Endothelial cell of umbilical vein (primary cell): ENCODE results near the gene SNX9. TPM values are rescaled to one million over a fixed set of nuclear protein-coding genes. Genes with fewer than 3 reads are reported as not detected.

Source experiments
- BruUV-seq: library from RNA; stranded (reverse); fragments of 400-500 nt; replicated peaks from 2 replicates; lab custom pipeline; 2021; lab: Mats Ljungman, UMichigan
- CTCF ChIA-PET: fragments of 300-600, 350-600 bp; sonication (Branson Sonifier 250); formaldehyde crosslinking; loops from one replicate; lab custom pipeline; 2021; ENCODE audit warnings: antibody characterized with exemption, inconsistent platforms; lab: Charles Lee
- POLR2A ChIA-PET: fragments of 300-600, 350-600 bp; sonication (Branson Sonifier 250); formaldehyde crosslinking; loops from one replicate; lab custom pipeline; 2021; ENCODE audit warnings: antibody characterized with exemption, inconsistent platforms; lab: Charles Lee
- DNase-seq: peaks from one replicate; pipeline ENCODE4 v3.0.0-alpha.2; 2011; ENCODE audit warnings: low read depth, low spot score
- FAIRE-seq: peaks from 2 replicates; lab custom pipeline; 2011; peaks lifted over from hg19 to GRCh38; lab: Jason Lieb, UNC
- H2AFZ ChIP-seq: 2 replicates; pipeline ENCODE4 v1.6.0; 2012; ENCODE audit warnings: low read depth, low read length, control low read depth, inconsistent platforms
- H3K27ac ChIP-seq: 2 replicates; pipeline ENCODE4 v1.5.1; 2011; ENCODE audit warnings: low read depth, mild to moderate bottlenecking, control low read depth, low read length, moderate library complexity; ENCODE audit not compliant: insufficient read depth
- H3K27me3 ChIP-seq, 2 experiments: 2 replicates each; pipeline versions ENCODE4 v1.6.0 to v1.6.1; 2011; ENCODE audit warnings: low read length in 2 of 2, mixed read lengths in 1 of 2; ENCODE audit not compliant: control insufficient read depth in 2 of 2, insufficient read depth in 2 of 2
- H3K36me3 ChIP-seq, 2 experiments: 2 replicates in 1 of 2; 3 replicates in 1 of 2; pipeline ENCODE4 v1.5.1; 2011; ENCODE audit warnings: low read length in 2 of 2, mild to moderate bottlenecking in 1 of 2, moderate library complexity in 1 of 2; ENCODE audit not compliant: control insufficient read depth in 2 of 2, insufficient read depth in 2 of 2; ENCODE audit errors: extremely low read depth in 1 of 2
- H3K4me1 ChIP-seq: 3 replicates; pipeline ENCODE4 v1.5.1; 2011; ENCODE audit warnings: mild to moderate bottlenecking, low read length; ENCODE audit not compliant: control insufficient read depth, insufficient read depth; ENCODE audit errors: extremely low read depth
- H3K4me2 ChIP-seq: 2 replicates; pipeline ENCODE4 v1.6.1; 2011; ENCODE audit warnings: low read length, control low read depth, mixed read lengths; ENCODE audit not compliant: insufficient read depth
- H3K4me3 ChIP-seq, 3 experiments: fragments of 200-600 bp in 1 of 3; sonication (generic), shearing (Covaris generic) in 1 of 3; replicated peaks in 1 of 3; 2 replicates each; pipeline ENCODE4 v1.5.1; 2011 to 2016; ENCODE audit warnings: control low read depth in 3 of 3, low read length in 3 of 3, mild to moderate bottlenecking in 2 of 3, inconsistent platforms in 1 of 3, low read depth in 1 of 3, moderate library complexity in 1 of 3; ENCODE audit not compliant: insufficient read depth in 1 of 3
- H3K79me2 ChIP-seq: 2 replicates; pipeline ENCODE4 v1.6.0; 2012; ENCODE audit warnings: low read length, inconsistent platforms; ENCODE audit not compliant: control insufficient read depth, insufficient read depth
- H3K9ac ChIP-seq: replicated peaks from 2 replicates; pipeline ENCODE3; 2011; ENCODE audit warnings: low read length, control low read depth; ENCODE audit not compliant: insufficient read depth; ENCODE audit errors: extremely low read depth
- H3K9me1 ChIP-seq: replicated peaks from 3 replicates; pipeline ENCODE4 v1.6.0; 2011; ENCODE audit warnings: mild to moderate bottlenecking, low read length; ENCODE audit not compliant: control insufficient read depth, insufficient read depth; ENCODE audit errors: extremely low read depth
- H3K9me3 ChIP-seq: replicated peaks from 2 replicates; pipeline ENCODE4 v1.5.1; 2012; ENCODE audit warnings: low read length, inconsistent platforms; ENCODE audit not compliant: control insufficient read depth, insufficient read depth
- H4K20me1 ChIP-seq: replicated peaks from 2 replicates; pipeline ENCODE3; 2011; ENCODE audit warnings: mild to moderate bottlenecking, low read length; ENCODE audit not compliant: control insufficient read depth, insufficient read depth; ENCODE audit errors: extremely low read depth
- EZH2 ChIP-seq: IDR thresholded peaks from 2 replicates; pipeline ENCODE4 v1.6.1; 2012; ENCODE audit warnings: borderline replicate concordance, low read depth, mild to moderate bottlenecking, moderate library complexity, low read length, inconsistent platforms; ENCODE audit not compliant: severe bottlenecking
- FOS ChIP-seq: IDR thresholded peaks from 2 replicates; pipeline ENCODE4 v1.6.1; 2011; ENCODE audit warnings: mild to moderate bottlenecking, low read length, moderate library complexity, borderline replicate concordance; ENCODE audit not compliant: insufficient read depth
- GATA2 ChIP-seq: IDR thresholded peaks from 2 replicates; pipeline ENCODE4 v1.7.0; 2011; ENCODE audit warnings: low read depth, mild to moderate bottlenecking, moderate library complexity, mixed read lengths, low read length; ENCODE audit not compliant: insufficient read length, insufficient read depth
- JUN ChIP-seq: IDR thresholded peaks from 2 replicates; pipeline ENCODE4 v1.6.1; 2011; ENCODE audit warnings: borderline replicate concordance, low read depth; ENCODE audit not compliant: insufficient read length, insufficient read depth
- MYC ChIP-seq: IDR thresholded peaks from one replicate; pipeline ENCODE4 v1.6.1; 2011; ENCODE audit warnings: mild to moderate bottlenecking, low read depth, low read length
- POLR2A ChIP-seq: IDR thresholded peaks from 2 replicates; pipeline ENCODE4 v1.6.1; 2012; ENCODE audit warnings: low read depth, mild to moderate bottlenecking, control low read depth, low read length
- POLR2AphosphoS5 ChIP-seq: IDR thresholded peaks from 2 replicates; pipeline ENCODE4 v1.6.1; 2012; ENCODE audit warnings: low read depth, mild to moderate bottlenecking, control low read depth, low read length, moderate library complexity; ENCODE audit not compliant: insufficient read depth
- dilution Hi-C: fragments of 300-500 bp; cut with MboI; formaldehyde crosslinking; loops from one replicate; pipeline ENCODE4 v1.15.0; 2019; ENCODE audit warnings: low sequenced_read_pairs; ENCODE audit not compliant: extremely low pct_ligation_motif_present
- intact Hi-C: fragments of 100-400 bp; cut with micrococcal nuclease; formaldehyde crosslinking; loops from one replicate; pipeline ENCODE4 v1.10.0; 2022
- polyA plus RNA-seq, 4 experiments: library from polyadenylated mRNA; depleted of rRNA in 3 of 4; stranded (reverse) in 3 of 4; unstranded in 1 of 4; fragments of >200 nt; gene quantifications; 2 replicates each; pipeline versions ENCODE4 v1.2.1 to v1.2.3, GENCODE V29; 2011 to 2012; ENCODE audit warnings: missing spikeins in 1 of 4
- total RNA-seq: library from RNA; stranded (reverse); gene quantifications from 2 replicates; pipeline ENCODE4 v1.2.3, GENCODE V29; 2021
- TF ChIP-seq, protein P1 (sequence below): IDR thresholded peaks from 2 replicates; pipeline ENCODE4 v1.6.1; 2011; ENCODE audit not compliant: insufficient read depth, insufficient read length
- TF ChIP-seq, protein P2 (sequence below), 2 donors: IDR thresholded peaks; 1 replicate in 1 of 2; 2 replicates in 1 of 2; pipeline ENCODE4 v1.5.1; 2011; ENCODE audit warnings: low read length in 2 of 2, mild to moderate bottlenecking in 2 of 2, moderate library complexity in 2 of 2, control low read depth in 1 of 2, inconsistent platforms in 1 of 2, low read depth in 1 of 2; ENCODE audit not compliant: insufficient read depth in 1 of 2; ENCODE audit errors: extremely low read depth in 1 of 2

SNX9 gene
- total and polyA plus RNA-seq, 2 donors (not counting 3 experiments of a cell fraction or from before 2014, with no cell fraction given) = 27.5 to 54.5 TPM

DNA sequence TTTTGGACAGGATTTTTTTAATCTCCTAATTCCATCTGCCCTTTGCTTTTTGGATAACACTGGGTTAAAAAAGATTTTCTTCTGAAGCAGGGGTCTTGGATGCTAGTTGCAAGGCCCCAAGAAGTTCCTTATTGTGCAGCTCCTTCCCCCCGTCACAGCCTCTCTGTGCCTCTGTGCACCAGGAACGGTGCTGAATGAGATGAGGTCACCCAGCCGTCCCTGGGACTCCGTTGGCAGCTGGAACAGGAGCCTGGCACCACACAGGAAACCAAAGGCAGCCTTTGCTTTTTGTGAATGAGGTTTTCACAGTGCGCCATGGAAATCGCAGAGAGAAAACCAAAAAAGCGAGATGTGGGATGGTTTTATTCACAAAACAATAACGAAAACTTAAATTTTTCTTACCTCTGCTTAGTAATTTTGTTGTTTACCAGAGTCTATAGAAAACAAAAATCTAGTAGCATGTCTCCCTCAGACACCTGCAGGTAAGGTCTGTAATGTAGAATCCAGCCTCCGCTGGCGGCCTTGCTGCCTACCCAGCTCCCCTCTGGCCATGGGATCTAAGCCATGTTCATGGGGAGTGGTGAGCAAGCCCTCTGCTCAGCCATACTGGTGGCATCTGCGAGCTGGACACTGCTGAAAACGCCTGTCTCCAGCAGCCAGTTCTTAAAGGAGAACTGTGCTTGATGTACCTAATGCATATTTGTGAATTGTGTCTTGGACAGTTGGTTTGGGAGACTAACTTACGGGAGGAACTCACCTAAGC, 118.2 kb downstream of the SNX9 start:
- ChIA-PET CTCF (interaction anchor here (1.2 kb wide), 2 partner anchors 42 to 132 kb away, joined by 3 to 4 read pairs; no protein-coding TSS in a partner anchor), POLR2A (no interaction called here)
- DNase-seq = no peak
- FAIRE-seq = no peak
- H3K4me3 ChIP-seq = no peak overlapping the region
- H3K9ac ChIP-seq = no peak overlapping the region
- H3K9me3 ChIP-seq = no peaks in the 10 kb centered on the region
- H3K4me1 ChIP-seq = no peaks in the 10 kb centered on the region
- no peak overlapping the region for H3K4me2 ChIP-seq
- H3K9me1 ChIP-seq = no peaks in the 10 kb centered on the region
- H3K36me3 ChIP-seq = peaks cover 30 to 47% of the 10 kb centered on the region in 2 experiments
- H3K79me2 ChIP-seq = no peaks in the 10 kb centered on the region
- dilution Hi-C loops = no loop called here
- no peaks in the 10 kb centered on the region for H4K20me1 ChIP-seq
- H2AFZ ChIP-seq = no peak overlapping the region
- intact Hi-C loops = no loop called here
- no peak overlapping the region for H3K27ac ChIP-seq
- TF ChIP-seq POLR2A (no peak), GATA2 (no peak), EZH2 (no peak), POLR2AphosphoS5 (no peak)
- no TSS peak for BruUV-seq
- no peaks in the 10 kb centered on the region for H3K27me3 ChIP-seq

DNA sequence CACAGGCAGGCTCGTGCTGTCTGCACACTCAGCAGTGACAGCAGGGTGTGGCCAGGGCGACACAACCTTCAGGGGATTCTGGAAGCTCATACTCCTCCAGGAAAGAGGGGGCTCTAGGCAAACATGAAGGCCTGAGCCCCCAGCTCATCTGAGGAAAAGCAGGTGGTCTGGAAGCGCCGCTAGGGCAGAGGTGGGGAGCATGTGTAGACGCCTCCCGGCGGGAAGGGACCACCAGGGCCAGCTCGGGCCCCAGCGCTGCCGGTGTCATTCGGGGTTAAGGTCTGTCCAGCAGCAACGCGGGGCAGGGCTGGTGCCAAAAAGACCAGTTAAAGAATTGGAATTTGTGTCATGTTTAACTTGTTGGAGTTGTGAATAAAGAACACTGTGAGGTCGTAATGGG, 119.3 kb downstream of the SNX9 start:
- ChIA-PET POLR2A (no interaction called here), CTCF (interaction anchor here (1.2 kb wide), 2 partner anchors 41 to 131 kb away, joined by 3 to 4 read pairs; no protein-coding TSS in a partner anchor)
- dilution Hi-C loops (no loop called here), intact Hi-C loops (no loop called here)
- Histone ChIP-seq H3K79me2 (no peaks in the 10 kb centered on the region), H3K27me3 (no peaks in the 10 kb centered on the region), H3K9me3 (no peaks in the 10 kb centered on the region), H3K27ac (no peak overlapping the region), H3K9me1 (no peaks in the 10 kb centered on the region), H3K4me1 (no peaks in the 10 kb centered on the region), H3K4me2 (no peak overlapping the region), H3K36me3 (peaks cover 26 to 47% of the 10 kb centered on the region in 2 experiments), H3K4me3 (no peak overlapping the region), H3K9ac (no peak overlapping the region), H2AFZ (no peak overlapping the region), H4K20me1 (no peaks in the 10 kb centered on the region)
- DNase-seq (no peak), FAIRE-seq (no peak)
- no TSS peak for BruUV-seq
- no peak for TF ChIP-seq JUN
- TF ChIP-seq POLR2A = no peak
- TF ChIP-seq FOS = no peak
- TF ChIP-seq POLR2AphosphoS5 = no peak
- TF ChIP-seq GATA2 = no peak
- TF ChIP-seq MYC = no peak
- TF ChIP-seq, protein P1, sequence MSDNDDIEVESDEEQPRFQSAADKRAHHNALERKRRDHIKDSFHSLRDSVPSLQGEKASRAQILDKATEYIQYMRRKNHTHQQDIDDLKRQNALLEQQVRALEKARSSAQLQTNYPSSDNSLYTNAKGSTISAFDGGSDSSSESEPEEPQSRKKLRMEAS = no peak
- TF ChIP-seq, protein P2, sequence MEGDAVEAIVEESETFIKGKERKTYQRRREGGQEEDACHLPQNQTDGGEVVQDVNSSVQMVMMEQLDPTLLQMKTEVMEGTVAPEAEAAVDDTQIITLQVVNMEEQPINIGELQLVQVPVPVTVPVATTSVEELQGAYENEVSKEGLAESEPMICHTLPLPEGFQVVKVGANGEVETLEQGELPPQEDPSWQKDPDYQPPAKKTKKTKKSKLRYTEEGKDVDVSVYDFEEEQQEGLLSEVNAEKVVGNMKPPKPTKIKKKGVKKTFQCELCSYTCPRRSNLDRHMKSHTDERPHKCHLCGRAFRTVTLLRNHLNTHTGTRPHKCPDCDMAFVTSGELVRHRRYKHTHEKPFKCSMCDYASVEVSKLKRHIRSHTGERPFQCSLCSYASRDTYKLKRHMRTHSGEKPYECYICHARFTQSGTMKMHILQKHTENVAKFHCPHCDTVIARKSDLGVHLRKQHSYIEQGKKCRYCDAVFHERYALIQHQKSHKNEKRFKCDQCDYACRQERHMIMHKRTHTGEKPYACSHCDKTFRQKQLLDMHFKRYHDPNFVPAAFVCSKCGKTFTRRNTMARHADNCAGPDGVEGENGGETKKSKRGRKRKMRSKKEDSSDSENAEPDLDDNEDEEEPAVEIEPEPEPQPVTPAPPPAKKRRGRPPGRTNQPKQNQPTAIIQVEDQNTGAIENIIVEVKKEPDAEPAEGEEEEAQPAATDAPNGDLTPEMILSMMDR (IDR thresholded peaks at IDR 0.05; ENCODE audit: extremely low read depth in 1 of 2, insufficient read depth in 1 of 2, low read depth in 1 of 2, low read length in 2 of 2) = no peak
- TF ChIP-seq EZH2 = no peak
